Measurements from ENCODE around the gene MTM1.
A peak's percentile ranks its signal among the peaks of the same experiment; 100 is the strongest.

The MTM1 gene

GRCh38 chrX:150570512-150570911, 2.1 kb downstream of the MTM1 start:
- Histone ChIP-seq H3K9me3 (ENCODE audit: insufficient read depth, low read depth, low read length) (no peaks in the 10 kb centered on the region), H3K36me3 (ENCODE audit: insufficient read depth, low read length) (no peaks in the 10 kb centered on the region), H2AFZ (ENCODE audit: low read length) (no peak overlapping the region), H4K20me1 (ENCODE audit: insufficient read depth, low read length, poor library complexity, severe bottlenecking) (no peaks in the 10 kb centered on the region), H3F3A (ENCODE audit: low read depth) (no peaks in the 10 kb centered on the region), H3K9me2 (replicated peaks; ENCODE audit: low read depth, low read length) (no peaks in the 10 kb centered on the region), H3K27me3 (ENCODE audit: insufficient read depth, low read length, poor library complexity, severe bottlenecking) (no peaks in the 10 kb centered on the region), H3K9ac (ENCODE audit: low read depth, low read length, poor library complexity, severe bottlenecking) (peak overlapping the region; percentile 45), H3K79me2 (ENCODE audit: insufficient read depth, low read length) (peaks cover 58% of the 10 kb centered on the region), H3K4me3 (ENCODE audit: low read length, poor library complexity, severe bottlenecking) (peak overlapping the region; percentile 82), H3K4me1 (ENCODE audit: insufficient read depth, low read length, poor library complexity, severe bottlenecking) (peaks cover 47% of the 10 kb centered on the region), H3K4me2 (ENCODE audit: low read depth, low read length, poor library complexity, severe bottlenecking) (peak overlapping the region; percentile 79)
- TF ChIP-seq CTCF (conservative IDR thresholded peaks at IDR 0.05; ENCODE audit: low read length) (no peak), EZH2phosphoT487 (IDR thresholded peaks at IDR 0.05; ENCODE audit: borderline replicate concordance) (no peak)

- peaks cover 55% of the 10 kb centered on the region for H3K4me1 ChIP-seq (ENCODE audit: insufficient read depth, low read length, poor library complexity, severe bottlenecking)
- no peaks in the 10 kb centered on the region for H3K9me2 ChIP-seq (replicated peaks; ENCODE audit: low read depth, low read length)
- H3K4me2 ChIP-seq (ENCODE audit: low read depth, low read length, poor library complexity, severe bottlenecking), result peak overlapping the region; percentile 79
- H3K36me3 ChIP-seq (ENCODE audit: insufficient read depth, low read length), result no peaks in the 10 kb centered on the region
- peak overlapping the region; percentile 82 for H3K4me3 ChIP-seq (ENCODE audit: low read length, poor library complexity, severe bottlenecking)
- H2AFZ ChIP-seq (ENCODE audit: low read length), result no peak overlapping the region
- H3K27me3 ChIP-seq (ENCODE audit: insufficient read depth, low read length, poor library complexity, severe bottlenecking), result no peaks in the 10 kb centered on the region
- H3K9me3 ChIP-seq (ENCODE audit: insufficient read depth, low read depth, low read length), result no peaks in the 10 kb centered on the region
- H3K79me2 ChIP-seq (ENCODE audit: insufficient read depth, low read length), result peaks cover 70% of the 10 kb centered on the region
- peak overlapping the region; percentile 45 for H3K9ac ChIP-seq (ENCODE audit: low read depth, low read length, poor library complexity, severe bottlenecking)
- H3F3A ChIP-seq (ENCODE audit: low read depth), result no peaks in the 10 kb centered on the region
- H4K20me1 ChIP-seq (ENCODE audit: insufficient read depth, low read length, poor library complexity, severe bottlenecking), result no peaks in the 10 kb centered on the region
- TF ChIP-seq CTCF (conservative IDR thresholded peaks at IDR 0.05; ENCODE audit: low read length), result no peak
- TF ChIP-seq EZH2phosphoT487 (IDR thresholded peaks at IDR 0.05; ENCODE audit: borderline replicate concordance), result no peak
Observed at GRCh38 chrX:150572206-150572605, 3.8 kb downstream of the MTM1 start.

GRCh38 chrX:150573106-150573505, 4.7 kb downstream of the MTM1 start:
- H3K36me3 ChIP-seq (ENCODE audit: insufficient read depth, low read length), result no peaks in the 10 kb centered on the region
- H2AFZ ChIP-seq (ENCODE audit: low read length), result no peak overlapping the region
- H3K27me3 ChIP-seq (ENCODE audit: insufficient read depth, low read length, poor library complexity, severe bottlenecking), result no peaks in the 10 kb centered on the region
- peaks cover 73% of the 10 kb centered on the region for H3K79me2 ChIP-seq (ENCODE audit: insufficient read depth, low read length)
- H3K4me3 ChIP-seq (ENCODE audit: low read length, poor library complexity, severe bottlenecking), result peak overlapping the region; percentile 82
- H3K9me2 ChIP-seq (replicated peaks; ENCODE audit: low read depth, low read length), result no peaks in the 10 kb centered on the region
- no peaks in the 10 kb centered on the region for H3K9me3 ChIP-seq (ENCODE audit: insufficient read depth, low read depth, low read length)
- H4K20me1 ChIP-seq (ENCODE audit: insufficient read depth, low read length, poor library complexity, severe bottlenecking), result no peaks in the 10 kb centered on the region
- peaks cover 55% of the 10 kb centered on the region for H3K4me1 ChIP-seq (ENCODE audit: insufficient read depth, low read length, poor library complexity, severe bottlenecking)
- H3K4me2 ChIP-seq (ENCODE audit: low read depth, low read length, poor library complexity, severe bottlenecking), result peak overlapping the region; percentile 79
- peak overlapping the region; percentile 55 for H3K9ac ChIP-seq (ENCODE audit: low read depth, low read length, poor library complexity, severe bottlenecking)
- H3F3A ChIP-seq (ENCODE audit: low read depth), result no peaks in the 10 kb centered on the region
- TF ChIP-seq CTCF (conservative IDR thresholded peaks at IDR 0.05; ENCODE audit: low read length) (no peak), EZH2phosphoT487 (IDR thresholded peaks at IDR 0.05; ENCODE audit: borderline replicate concordance) (no peak)
